NCI-H2107 treated with DMSO at 0.1 percent for 48 hours (cell line): ENCODE measurements around the gene TNS3.

Source experiments
- DNase-seq: peaks from one replicate; lab custom pipeline; 2025; ENCODE audit not compliant: unreplicated experiment; lab: John Stamatoyannopoulos, UW

TNS3 gene

GRCh38 chr7:47393406-47393805 is 188.5 kb downstream of the TNS3 start:
- no peak for DNase-seq

- no peak for DNase-seq
Measured at GRCh38 chr7:47392241-47392759, 189.6 kb downstream of the TNS3 start.

- DNase-seq, result no peak
Measured at GRCh38 chr7:47391726-47392125, 190.2 kb downstream of the TNS3 start.

- no peak for DNase-seq
Measured at GRCh38 chr7:47390914-47391313, 191.0 kb downstream of the TNS3 start.

GRCh38 chr7:47389923-47390630 is 191.8 kb downstream of the TNS3 start:
- DNase-seq, result no peak

GRCh38 chr7:47389171-47389922 is 192.6 kb downstream of the TNS3 start:
- no peak for DNase-seq

- no peak for DNase-seq
Measured at GRCh38 chr7:47387506-47387905, 194.4 kb downstream of the TNS3 start.

- no peak for DNase-seq
Measured at GRCh38 chr7:47386273-47386835, 195.6 kb downstream of the TNS3 start.

GRCh38 chr7:47385536-47386125 is 196.3 kb downstream of the TNS3 start:
- DNase-seq, result no peak

- no peak for DNase-seq
Measured at GRCh38 chr7:47384755-47385535, 197.0 kb downstream of the TNS3 start.

- no peak for DNase-seq
Measured at GRCh38 chr7:47383696-47384445, 198.0 kb downstream of the TNS3 start.

GRCh38 chr7:47383072-47383471 is 198.8 kb downstream of the TNS3 start:
- no peak for DNase-seq

- peak; percentile 19 for DNase-seq
Measured at GRCh38 chr7:47382200-47382599, 199.7 kb downstream of the TNS3 start.

GRCh38 chr7:47381134-47381495 is 200.8 kb downstream of the TNS3 start:
- DNase-seq, result no peak

- peak; percentile 68 for DNase-seq
Measured at GRCh38 chr7:47380325-47381133, 201.4 kb downstream of the TNS3 start.

GRCh38 chr7:47379629-47380324 is 202.1 kb downstream of the TNS3 start:
- DNase-seq, result no peak

GRCh38 chr7:47378728-47379395 is 203.0 kb downstream of the TNS3 start:
- no peak for DNase-seq

- no peak for DNase-seq
Measured at GRCh38 chr7:47377741-47378140, 204.2 kb downstream of the TNS3 start.
